Effector memory CD8-positive, alpha-beta T cell (primary cell): ENCODE results near the gene DES.

ENCODE experiments used
- ATAC-seq: fragments of 150-1000 bp; cut with Tn5 transposase; replicated peaks from 2 replicates; pipeline ENCODE4 v1.10.0; 2021; ENCODE audit warnings: mild to moderate bottlenecking, moderate library complexity
- DNase-seq, 3 experiments: peaks; one replicate each; pipeline ENCODE4 v3.0.0; 2021
- H3K27ac Mint-ChIP-seq, 2 donors: one replicate each; pipeline ENCODE4 v1.8.0; 2022; ENCODE audit warnings: mild to moderate bottlenecking in 2 of 2, mixed read lengths in 2 of 2, moderate library complexity in 2 of 2
- H3K27me3 Mint-ChIP-seq, 2 donors: one replicate each; pipeline ENCODE4 v1.8.0; 2022; ENCODE audit warnings: mixed read lengths in 2 of 2
- H3K36me3 Mint-ChIP-seq: one replicate; pipeline ENCODE4 v1.8.0; 2022; ENCODE audit warnings: mild to moderate bottlenecking, moderate library complexity, mixed read lengths; ENCODE audit not compliant: insufficient read depth
- H3K4me1 Mint-ChIP-seq, 2 donors: one replicate each; pipeline ENCODE4 v1.8.0; 2022; ENCODE audit warnings: low read depth in 2 of 2, mixed read lengths in 2 of 2
- H3K4me3 Mint-ChIP-seq, 2 donors: one replicate each; pipeline ENCODE4 v1.8.0; 2022; ENCODE audit warnings: mild to moderate bottlenecking in 2 of 2, mixed read lengths in 2 of 2, moderate library complexity in 2 of 2
- H3K9me3 Mint-ChIP-seq, 2 donors: one replicate each; pipeline ENCODE4 v1.8.0; 2022; ENCODE audit warnings: mixed read lengths in 2 of 2

DES gene

GRCh38 chr2:219451661-219452360 lies 33.6 kb downstream of the DES start:
- Mint-ChIP-seq H3K36me3 (no peaks in the 10 kb centered on the region), H3K4me1 (peaks cover 0 to 2% of the 10 kb centered on the region in 2 donors), H3K27ac (no peak overlapping the region), H3K9me3 (no peaks in the 10 kb centered on the region), H3K27me3 (peaks cover 47 to 66% of the 10 kb centered on the region in 2 donors), H3K4me3 (no peak overlapping the region)
- DNase-seq (no peak), ATAC-seq (no peak)

DNA sequence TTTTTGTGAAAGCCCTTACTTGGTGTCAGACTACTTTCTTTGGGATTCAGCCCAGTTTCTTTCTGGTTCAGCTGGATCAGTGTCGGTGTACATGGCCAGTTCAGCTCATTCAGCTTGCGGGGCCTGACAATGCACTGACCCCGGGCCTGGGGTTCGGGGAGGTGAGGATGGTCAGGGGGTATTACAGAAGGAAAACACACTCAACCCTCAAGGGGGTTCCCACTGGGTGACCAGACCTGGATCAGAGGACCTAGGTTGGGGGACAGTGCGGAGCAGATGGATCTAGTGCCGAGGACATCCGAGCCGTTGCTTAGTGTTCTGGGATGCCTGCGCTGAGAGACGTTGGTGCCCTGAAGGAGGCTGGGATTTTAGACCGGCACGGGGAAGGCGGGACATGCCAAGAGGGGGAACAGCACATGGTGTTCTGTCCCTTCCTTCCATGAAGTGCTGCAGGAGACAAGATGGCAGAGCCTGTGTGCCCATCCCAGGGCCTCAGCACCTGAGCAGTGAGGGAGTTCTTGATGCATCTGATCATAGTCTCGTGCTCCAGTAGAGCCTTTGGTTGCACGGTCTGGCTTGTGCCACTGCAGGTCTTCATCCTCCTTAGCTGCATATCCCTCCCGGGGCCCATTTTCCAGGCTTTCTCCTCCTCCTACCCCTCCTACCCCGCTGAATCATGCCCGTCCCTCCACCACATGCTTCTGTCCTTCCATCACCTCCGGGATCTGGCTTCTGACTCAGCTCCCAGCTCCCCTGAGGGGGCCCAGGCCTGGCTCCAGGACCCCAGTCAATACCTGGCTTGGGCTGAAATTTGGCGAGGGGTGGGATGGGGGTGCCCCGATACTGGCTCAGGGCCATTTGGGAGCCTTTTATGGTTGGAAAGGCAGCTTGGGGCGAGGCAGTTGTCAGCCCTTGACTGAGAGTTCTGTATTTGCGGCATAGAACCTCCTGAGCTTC lies 34.5 kb downstream of the DES start:
- ATAC-seq = no peak
- Mint-ChIP-seq H3K27ac (no peak overlapping the region), H3K4me1 (peaks cover 0 to 2% of the 10 kb centered on the region in 2 donors), H3K36me3 (no peaks in the 10 kb centered on the region), H3K4me3 (no peak overlapping the region), H3K9me3 (no peaks in the 10 kb centered on the region), H3K27me3 (peaks cover 39 to 59% of the 10 kb centered on the region in 2 donors)
- DNase-seq = no peak

GRCh38 chr2:219453671-219454590 lies 35.8 kb downstream of the DES start:
- Mint-ChIP-seq H3K4me3 (no peak overlapping the region), H3K27ac (no peak overlapping the region), H3K27me3 (peaks cover 41 to 60% of the 10 kb centered on the region in 2 donors), H3K4me1 (peaks cover 0 to 2% of the 10 kb centered on the region in 2 donors), H3K9me3 (no peaks in the 10 kb centered on the region), H3K36me3 (no peaks in the 10 kb centered on the region)
- DNase-seq = no peak
- no peak for ATAC-seq

DNA sequence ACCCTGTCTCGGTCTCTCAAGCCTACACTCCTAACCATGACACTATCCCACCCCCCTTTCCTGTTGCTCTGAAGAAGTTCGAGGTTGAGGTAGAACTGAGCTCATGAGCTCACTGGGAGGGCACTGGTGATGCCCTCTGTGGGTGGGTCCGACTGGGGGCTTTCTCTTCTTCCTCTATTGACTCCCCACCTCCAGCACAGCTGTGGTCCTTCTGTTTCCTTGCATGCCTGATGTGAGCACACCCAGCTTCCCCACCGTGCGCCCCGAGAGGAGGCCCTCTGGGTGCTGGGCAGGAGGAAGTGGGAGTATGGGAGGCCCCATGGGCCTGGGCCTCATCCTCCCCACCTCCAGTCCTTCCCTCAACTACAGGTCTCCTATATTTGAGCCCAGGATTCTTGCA lies 37.4 kb downstream of the DES start:
- Mint-ChIP-seq H3K36me3 (no peaks in the 10 kb centered on the region), H3K27me3 (peaks cover 29 to 51% of the 10 kb centered on the region in 2 donors), H3K9me3 (no peaks in the 10 kb centered on the region), H3K27ac (no peak overlapping the region), H3K4me3 (no peak overlapping the region), H3K4me1 (no peaks in the 10 kb centered on the region)
- DNase-seq = no peak
- ATAC-seq = no peak

- Mint-ChIP-seq H3K36me3 (no peaks in the 10 kb centered on the region), H3K27ac (no peak overlapping the region), H3K4me1 (no peaks in the 10 kb centered on the region), H3K27me3 (peaks cover 14 to 37% of the 10 kb centered on the region in 2 donors), H3K9me3 (no peaks in the 10 kb centered on the region), H3K4me3 (no peak overlapping the region)
- ATAC-seq (peak; percentile 48), DNase-seq (no peak)
Measured at GRCh38 chr2:219457784-219458369, 39.7 kb downstream of the DES start.

GRCh38 chr2:219458996-219459395 lies 40.8 kb downstream of the DES start:
- Mint-ChIP-seq H3K9me3 (no peaks in the 10 kb centered on the region), H3K27ac (no peak overlapping the region), H3K4me1 (no peaks in the 10 kb centered on the region), H3K4me3 (no peak overlapping the region), H3K36me3 (no peaks in the 10 kb centered on the region), H3K27me3 (peaks cover 6 to 31% of the 10 kb centered on the region in 2 donors)
- no peak for DNase-seq
- ATAC-seq = no peak

- no peaks in the 10 kb centered on the region for H3K36me3 Mint-ChIP-seq
- DNase-seq (peak; percentile 29 to 35 (median 32)), ATAC-seq (no peak)
- no peaks in the 10 kb centered on the region for H3K4me1 Mint-ChIP-seq
- peaks cover 6 to 31% of the 10 kb centered on the region in 2 donors for H3K27me3 Mint-ChIP-seq
- H3K4me3 Mint-ChIP-seq = no peak overlapping the region
- no peaks in the 10 kb centered on the region for H3K9me3 Mint-ChIP-seq
- no peak overlapping the region for H3K27ac Mint-ChIP-seq
Measured at GRCh38 chr2:219459460-219460311, 41.5 kb downstream of the DES start.

DNA sequence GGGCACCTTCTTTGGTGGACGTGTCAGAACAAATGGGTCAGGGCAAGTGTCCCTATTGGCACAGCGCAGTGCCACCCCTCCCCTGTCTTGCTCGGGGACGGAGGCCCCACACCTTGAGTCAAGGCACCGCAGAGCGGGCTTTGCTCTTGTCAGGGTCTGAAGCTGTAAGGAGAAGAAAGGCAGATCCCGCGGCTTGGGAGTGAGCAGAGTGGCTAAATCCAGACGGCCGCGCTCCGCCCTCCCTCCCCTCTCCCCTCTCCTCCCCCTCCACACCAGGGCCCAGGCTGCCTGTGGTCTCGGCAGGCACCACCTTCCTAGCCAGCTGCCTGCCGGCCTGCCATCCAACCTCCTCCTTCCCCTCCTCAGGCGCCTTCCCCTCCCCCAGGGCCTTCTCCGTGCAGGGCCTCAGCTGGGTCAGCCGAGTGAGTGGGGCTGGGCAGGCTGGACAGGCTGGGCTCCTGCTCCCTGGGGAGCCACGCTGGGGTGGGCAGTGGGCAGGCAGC lies 42.3 kb downstream of the DES start:
- DNase-seq (no peak), ATAC-seq (no peak)
- no peak overlapping the region for H3K4me3 Mint-ChIP-seq
- H3K27ac Mint-ChIP-seq = no peak overlapping the region
- no peaks in the 10 kb centered on the region for H3K4me1 Mint-ChIP-seq
- H3K27me3 Mint-ChIP-seq = peaks cover 6 to 30% of the 10 kb centered on the region in 2 donors
- no peaks in the 10 kb centered on the region for H3K9me3 Mint-ChIP-seq
- H3K36me3 Mint-ChIP-seq = no peaks in the 10 kb centered on the region

DNA sequence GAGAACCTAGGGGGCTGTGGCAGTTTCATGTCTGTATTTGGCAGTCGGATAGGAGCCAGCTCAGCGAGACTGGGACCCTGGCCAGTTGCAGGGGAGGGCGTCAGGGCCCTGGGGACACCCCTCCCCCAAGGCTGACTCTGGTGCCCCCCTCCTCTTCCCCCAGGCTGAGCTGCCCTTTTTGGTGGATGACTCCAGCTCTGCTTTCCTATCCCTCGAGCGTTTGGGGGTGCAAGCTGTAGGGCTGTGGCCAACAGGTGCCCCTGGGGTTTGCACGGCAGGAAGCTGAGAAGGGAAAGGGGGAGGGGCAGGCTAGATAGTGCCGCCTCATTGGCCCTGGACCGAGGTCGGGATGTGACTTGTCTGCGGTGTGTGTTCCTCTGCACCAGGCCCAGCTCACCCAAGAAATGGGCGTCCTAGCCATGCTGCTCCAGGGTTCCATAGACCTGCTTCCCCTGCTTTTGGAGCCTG lies 42.9 kb downstream of the DES start:
- H3K9me3 Mint-ChIP-seq = no peaks in the 10 kb centered on the region
- ATAC-seq = no peak
- DNase-seq = no peak
- H3K4me3 Mint-ChIP-seq = no peak overlapping the region
- no peaks in the 10 kb centered on the region for H3K36me3 Mint-ChIP-seq
- H3K4me1 Mint-ChIP-seq = no peaks in the 10 kb centered on the region
- no peak overlapping the region for H3K27ac Mint-ChIP-seq
- peaks cover 6 to 24% of the 10 kb centered on the region in 2 donors for H3K27me3 Mint-ChIP-seq

GRCh38 chr2:219461669-219462068 lies 43.5 kb downstream of the DES start:
- Mint-ChIP-seq H3K9me3 (no peaks in the 10 kb centered on the region), H3K36me3 (no peaks in the 10 kb centered on the region), H3K27ac (no peak overlapping the region), H3K4me3 (no peak overlapping the region), H3K4me1 (no peaks in the 10 kb centered on the region), H3K27me3 (peaks cover 6 to 20% of the 10 kb centered on the region in 2 donors)
- no peak for DNase-seq
- ATAC-seq = no peak

GRCh38 chr2:219462349-219462748 lies 44.2 kb downstream of the DES start:
- no peaks in the 10 kb centered on the region for H3K9me3 Mint-ChIP-seq
- no peaks in the 10 kb centered on the region for H3K36me3 Mint-ChIP-seq
- H3K27ac Mint-ChIP-seq = no peak overlapping the region

More at GRCh38 chr2:219462349-219462748, 44.2 kb downstream of the DES start:
- ATAC-seq (no peak), DNase-seq (no peak)
- Mint-ChIP-seq H3K4me3 (no peak overlapping the region), H3K27me3 (peaks cover 6 to 26% of the 10 kb centered on the region in 2 donors), H3K4me1 (no peaks in the 10 kb centered on the region)
